GM18867 (cell line): ENCODE measurements around the gene POU3F3.

Experiments used
- ATAC-seq: cut with Tn5 transposase; IDR thresholded peaks from one replicate; pipeline ENCODE4 v1.9.1; 2021; ENCODE audit warnings: mild to moderate bottlenecking, moderate library complexity; ENCODE audit not compliant: unreplicated experiment

The POU3F3 gene

DNA sequence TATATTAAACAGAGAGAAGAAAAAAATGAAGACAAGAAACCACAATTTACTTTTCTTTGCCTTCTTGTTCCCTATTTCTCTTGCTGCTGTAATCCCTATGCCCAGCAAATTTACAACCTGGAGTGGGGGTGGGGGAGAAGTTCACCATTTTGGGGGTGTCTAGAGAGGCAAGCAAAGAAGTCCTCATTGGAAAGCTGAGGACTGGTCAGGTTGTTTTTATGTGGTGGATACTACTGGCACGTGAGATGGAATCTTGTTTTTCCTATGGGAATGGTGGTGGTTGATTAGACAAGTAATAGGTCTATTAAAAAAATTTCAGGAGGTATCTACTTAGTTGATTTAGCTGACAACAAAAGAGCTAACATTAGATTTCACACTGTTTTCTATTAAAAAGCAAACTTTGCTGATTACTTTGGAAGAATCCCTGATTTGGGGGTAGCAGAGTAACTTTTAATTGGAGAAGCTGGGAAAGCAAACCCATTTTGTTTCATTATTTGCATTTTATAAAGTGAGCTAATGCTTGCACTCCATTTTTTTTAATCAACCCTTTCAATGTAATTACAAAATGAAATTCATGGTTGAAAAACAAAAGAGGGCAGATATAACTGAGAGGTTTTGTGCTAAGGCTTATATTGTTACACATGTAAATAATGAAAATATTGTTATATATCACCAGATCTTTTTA, 6.0 kb downstream of the POU3F3 start:
- no peak for ATAC-seq

DNA sequence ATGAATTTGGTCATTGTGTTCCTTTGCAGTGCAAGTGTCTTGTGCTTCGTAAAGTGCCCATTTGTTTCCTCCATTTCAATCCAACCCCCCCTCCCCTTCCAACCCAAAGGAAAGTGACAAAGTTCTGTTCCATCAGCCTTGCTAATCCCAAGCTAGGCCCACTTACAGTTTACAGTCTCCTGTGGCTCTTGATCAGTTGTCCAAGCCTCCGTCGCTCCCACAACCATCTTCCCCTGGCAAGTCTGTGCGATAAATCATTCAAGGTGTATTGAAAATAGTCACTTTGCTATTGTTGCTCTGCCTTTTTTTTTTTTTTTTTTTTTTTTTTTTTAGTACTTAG, 6.5 kb downstream of the POU3F3 start:
- no peak for ATAC-seq

DNA sequence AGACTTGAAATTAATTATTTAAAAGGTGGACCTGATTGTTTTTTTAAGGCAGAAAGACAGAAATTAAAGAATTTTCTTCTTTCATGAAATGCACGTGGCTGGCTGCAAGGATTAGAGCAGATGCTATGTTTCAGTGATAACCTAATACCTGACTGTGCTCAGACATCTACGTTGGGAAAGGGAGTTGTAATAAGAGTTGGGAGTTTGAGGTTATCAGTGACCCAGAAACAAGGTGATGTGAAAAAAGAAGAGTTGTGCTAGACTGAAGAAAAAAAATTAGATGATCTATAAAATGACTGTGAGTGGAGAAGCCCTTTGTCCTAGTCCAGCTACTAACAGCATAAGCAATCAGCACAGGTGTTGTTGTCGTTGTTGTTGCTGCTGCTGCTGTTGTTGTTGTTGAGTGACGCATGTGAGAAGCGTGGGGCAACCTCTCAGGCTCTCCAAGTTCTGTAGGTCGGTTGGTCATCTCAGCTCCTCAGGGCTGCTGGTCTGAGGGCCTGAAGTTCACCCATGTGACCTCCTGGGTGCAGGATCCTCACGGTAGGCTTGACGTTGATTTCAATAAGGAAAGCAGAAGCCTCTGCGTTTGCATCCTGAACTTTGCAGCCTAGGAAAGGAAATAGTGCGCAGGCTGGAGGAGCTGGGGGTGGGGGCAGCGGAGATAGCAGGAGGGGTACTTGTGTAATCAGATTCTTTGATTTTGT, 7.6 kb downstream of the POU3F3 start:
- ATAC-seq = no peak

DNA sequence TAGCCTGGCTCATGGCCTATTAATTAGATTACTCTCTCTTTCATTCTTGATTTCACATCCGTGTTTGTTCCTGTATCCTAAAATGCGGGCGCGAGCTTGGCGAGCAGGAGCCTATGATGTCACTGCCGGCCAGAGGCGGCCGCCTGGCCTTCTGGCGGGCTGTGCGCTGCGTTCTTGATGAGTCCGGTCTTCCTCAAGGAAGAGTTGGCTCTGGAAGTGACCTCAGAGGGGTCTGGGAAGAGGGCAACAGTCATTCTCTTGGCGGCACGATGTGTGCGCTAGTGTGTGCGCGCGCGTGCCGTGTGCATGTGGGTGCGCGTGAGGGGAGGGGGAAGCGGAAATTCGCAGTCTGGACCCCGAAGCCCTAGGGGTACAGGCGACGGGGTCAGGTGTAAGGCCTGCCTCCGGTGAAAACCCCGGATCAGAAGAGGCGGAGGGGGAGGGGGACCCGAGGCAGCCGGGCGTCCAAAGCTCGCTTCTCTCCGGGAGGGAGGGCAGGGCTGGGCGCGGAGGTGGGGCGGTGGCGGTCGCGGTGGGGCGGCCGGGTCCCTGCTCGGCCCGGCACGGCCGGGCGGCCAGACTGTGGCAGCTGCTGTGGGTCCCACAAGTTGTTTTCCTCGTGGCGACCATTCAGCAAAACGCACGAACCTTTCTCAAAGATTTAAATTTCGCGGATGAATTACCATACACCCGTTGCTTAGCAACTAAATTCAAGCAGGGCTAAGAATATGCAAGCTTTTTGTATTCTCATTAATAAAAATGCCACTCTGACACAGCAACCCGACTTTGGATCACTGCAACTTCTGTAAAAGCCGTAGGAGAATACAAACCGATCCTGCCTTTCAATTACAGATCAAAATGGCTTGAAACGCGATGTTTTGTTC, 8.4 kb downstream of the POU3F3 start:
- no peak for ATAC-seq

DNA sequence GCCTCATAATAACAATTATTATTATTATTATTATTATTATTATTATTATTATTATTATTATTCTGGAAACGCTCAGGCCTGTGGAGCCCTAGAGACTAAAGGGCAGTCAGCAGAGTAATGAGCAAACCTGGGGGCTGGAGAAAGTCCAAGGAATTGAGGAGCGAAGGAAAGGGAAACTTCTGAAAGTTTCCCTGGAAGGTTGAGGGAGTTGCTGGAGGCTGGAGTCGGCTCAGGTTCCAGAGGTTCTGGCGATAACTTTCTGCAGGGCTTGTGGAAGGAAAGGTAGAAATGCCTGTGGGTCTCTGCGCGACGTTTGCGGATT, 9.2 kb downstream of the POU3F3 start:
- ATAC-seq = no peak

DNA sequence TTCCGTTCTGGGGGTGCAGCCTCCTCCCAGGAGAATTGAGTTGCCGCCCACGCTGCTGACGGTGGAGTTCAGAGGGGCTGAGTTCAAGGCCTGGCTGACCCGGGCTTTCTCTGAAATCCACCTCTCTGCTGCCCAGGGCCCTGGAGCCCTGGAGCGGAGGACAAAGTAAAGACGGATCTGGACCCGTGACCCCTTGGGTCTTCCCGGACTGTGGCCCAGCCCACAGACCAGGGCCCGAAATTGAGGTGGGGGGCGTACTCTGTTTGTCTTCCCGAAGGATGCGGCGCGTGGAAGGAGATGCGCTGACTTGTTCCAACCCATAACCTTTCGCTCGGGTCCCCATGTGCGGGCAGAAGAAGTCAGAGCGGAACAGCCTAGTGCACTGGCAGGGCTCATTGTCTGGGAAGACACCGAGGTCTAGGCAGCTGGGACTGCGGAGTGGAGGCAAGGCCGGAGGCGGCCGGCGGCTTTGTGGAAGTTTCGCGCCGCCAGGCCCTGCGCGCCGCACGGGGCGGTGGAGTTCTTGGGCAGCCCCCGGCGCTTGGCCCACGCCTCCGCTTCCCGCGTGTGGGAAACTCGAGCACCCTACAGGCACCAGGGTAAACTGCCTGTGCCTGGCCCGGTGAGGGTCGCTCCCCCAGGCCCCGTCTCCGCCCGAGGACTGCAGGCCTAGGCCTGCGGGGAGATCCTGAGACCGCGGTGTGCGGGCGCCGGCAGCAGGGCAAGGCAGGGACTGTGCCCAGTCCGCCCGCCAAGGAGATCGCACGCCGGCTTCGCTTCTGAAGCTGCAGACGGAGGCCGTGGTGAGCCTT, 9.8 kb downstream of the POU3F3 start:
- ATAC-seq = no peak

DNA sequence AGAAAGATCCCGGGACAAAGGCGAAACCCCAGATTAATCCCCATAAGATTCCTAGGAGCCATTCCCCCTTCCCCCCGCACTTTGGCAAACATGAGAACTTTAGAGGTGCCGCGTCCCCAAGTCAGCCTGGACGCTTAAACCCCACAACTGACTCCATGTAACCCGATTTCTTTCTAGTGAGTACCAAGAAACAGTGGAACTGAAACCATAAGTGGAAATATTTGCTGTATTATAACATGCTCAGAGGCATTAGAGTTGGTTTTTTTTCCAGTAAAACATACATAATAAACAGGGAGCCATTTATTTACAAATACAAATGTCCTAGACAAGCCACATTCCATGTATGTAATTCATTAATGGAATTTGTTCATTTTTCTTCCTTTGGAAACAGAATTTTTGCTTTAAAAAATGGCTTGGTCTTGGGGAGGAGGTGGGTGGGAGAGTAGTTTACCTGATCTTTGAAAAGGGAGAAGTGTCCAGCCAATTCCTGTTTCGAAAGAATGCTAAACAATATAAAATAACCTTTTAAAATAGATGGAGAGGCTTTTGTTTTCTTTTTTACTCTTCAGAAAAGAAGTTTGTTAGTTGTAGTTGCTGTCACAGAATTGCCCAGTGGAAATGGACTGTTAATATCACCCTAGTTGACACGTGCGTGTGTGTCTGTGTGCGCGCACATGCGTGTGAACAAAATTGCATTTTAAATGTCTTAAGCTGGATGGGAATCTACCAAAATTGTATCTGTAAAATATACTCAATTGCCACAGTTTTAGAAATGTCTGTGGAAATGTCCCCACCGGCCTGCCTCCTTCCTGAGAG, 10.6 kb downstream of the POU3F3 start:
- ATAC-seq = no peak

DNA sequence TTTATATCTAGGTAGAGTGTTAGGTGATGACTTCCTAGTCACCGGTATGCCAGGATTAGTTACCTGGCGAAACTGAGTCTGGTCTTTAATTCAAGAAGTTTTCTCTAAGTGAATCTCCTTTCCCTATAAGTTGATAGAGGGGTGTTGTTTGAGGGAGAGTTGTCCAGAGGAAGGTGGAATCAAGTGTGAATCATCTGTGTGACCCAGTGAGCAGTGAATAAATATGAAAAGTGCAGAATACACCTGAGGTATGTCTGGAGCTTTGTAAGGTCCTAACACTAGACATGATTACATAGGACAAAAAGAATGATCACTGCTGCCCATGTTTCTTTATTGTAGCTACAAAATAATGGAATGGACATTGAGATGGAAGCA, 11.2 kb downstream of the POU3F3 start:
- ATAC-seq = no peak

DNA sequence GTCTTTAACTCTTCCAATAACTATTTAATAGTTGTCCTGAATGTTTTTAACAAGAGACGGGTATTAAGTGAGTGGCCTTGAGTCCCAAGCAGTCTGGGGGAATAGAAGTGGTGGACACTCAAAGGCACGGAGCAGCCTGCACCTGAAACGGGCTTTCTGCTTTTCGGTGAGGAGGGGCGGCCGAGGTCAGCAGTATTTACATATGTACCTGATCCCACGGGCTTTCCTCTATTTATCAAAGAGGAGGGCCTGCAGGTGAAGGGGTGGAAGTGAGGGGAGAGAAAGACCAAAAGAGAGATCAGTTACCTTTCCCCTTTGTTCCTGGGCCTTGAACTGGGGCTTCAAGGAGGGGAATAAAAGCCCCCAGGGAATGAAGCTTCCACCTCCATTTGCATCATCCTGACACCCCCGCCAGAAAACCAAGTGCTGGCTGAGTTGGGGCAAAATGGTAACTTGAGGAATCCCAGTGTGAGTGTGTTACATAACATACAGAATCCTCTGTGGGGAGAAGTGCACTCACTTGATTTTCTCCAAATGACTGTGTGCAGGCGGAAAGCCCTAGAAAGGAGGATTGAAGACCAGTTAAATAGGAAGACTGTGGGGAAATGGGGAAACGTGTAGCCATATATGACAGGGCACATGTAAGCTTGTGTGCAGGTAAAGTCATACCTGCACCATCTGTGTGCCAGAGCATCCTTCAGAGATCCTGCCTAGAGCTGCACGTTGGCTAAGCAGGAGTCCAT, 12.4 kb downstream of the POU3F3 start:
- no peak for ATAC-seq

DNA sequence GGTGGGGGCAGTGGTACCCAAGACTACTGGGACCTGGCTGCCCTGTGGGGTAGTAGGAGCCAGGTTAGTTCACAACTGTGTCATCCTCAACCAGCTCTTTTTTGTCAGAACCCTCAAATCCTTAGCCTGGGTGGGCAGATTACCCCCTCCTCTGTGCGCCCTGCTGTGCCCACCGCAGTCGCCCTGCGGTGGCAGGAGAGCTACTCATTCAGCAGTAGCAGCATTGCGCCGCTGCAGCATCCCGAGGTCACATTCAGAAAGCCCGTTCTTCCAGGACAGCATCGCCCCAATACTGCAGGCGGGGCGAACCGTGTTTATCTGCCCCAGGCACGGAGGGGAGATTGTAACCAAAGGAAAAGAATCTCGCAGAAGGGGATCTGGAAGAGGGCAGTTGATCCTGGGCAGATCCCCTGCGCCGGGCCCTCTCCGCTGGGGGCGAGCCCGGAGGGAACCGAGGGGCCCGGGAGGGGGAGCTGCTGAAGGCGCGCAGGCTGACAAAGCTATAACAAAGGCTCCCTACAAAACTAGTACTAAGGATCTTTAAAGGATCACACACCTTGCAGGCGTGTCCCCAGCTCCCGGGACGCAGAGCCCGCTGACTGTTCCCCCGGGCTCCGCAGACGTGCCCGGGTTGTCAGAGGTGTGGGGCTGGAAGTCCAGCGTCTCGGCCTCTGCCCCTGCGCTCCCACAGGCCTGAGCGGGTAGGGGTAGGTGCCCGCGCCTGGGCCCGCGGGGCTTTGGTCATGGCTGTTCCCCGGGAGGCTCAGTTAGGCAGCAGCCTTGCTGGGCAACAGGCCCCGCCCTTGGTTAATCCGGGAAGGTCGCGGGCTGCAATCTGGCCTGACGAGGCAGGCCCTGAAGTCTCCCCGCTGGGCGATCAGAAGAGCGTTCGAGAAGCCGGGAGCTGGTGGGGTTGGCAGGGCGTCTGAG, 13.2 kb downstream of the POU3F3 start:
- no peak for ATAC-seq

DNA sequence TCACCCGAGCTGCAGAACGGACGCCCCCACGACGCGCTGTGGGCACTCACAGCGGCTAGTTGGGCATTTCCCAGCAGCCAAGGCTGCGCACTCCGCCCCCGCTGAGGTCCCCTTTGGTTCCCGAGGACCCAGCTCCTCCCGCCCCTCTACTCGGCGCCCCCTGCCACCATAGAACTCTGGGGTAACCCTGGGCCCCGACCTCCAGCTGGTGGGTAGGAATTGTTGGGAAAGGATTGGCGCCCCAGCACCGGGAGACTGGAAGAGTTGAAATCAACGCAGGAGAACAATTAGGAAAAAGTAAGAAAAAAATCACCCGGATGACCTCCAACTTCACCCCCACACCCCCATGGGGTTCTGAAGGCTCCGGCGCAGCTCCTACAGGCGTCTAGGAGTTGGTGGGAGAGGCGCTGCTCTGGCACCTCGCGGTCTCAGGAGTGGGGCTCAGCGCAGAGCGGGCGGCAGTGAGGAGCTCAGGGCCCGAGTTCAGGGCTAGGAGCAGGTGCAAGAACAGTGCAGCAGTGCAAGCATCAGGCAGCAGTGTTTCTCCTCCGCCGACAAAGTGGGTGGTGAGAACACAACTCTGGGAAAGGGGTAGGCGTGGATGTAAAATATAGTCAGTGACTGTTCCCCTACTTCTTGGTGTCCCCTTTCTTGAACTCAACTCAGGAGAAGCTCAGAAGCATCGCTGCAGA, 14.0 kb downstream of the POU3F3 start:
- ATAC-seq = no peak

DNA sequence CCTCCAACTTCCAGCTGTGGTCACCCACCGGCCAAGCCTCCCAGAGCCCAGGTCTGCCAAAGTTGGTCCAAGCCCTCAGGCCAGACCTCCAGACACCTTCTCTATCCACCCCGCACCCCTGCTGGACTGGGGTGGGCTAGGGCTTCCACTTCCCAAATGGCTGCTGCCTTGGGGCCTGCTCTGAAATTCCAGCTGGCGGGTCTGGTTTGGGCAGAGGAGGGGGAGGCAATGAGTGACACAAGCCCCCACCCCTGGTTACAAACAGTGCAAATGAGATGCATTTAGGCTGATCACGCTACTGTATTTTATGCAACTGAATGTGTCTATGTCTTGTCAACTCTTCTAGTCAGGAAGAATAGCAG, 14.6 kb downstream of the POU3F3 start:
- ATAC-seq = no peak

DNA sequence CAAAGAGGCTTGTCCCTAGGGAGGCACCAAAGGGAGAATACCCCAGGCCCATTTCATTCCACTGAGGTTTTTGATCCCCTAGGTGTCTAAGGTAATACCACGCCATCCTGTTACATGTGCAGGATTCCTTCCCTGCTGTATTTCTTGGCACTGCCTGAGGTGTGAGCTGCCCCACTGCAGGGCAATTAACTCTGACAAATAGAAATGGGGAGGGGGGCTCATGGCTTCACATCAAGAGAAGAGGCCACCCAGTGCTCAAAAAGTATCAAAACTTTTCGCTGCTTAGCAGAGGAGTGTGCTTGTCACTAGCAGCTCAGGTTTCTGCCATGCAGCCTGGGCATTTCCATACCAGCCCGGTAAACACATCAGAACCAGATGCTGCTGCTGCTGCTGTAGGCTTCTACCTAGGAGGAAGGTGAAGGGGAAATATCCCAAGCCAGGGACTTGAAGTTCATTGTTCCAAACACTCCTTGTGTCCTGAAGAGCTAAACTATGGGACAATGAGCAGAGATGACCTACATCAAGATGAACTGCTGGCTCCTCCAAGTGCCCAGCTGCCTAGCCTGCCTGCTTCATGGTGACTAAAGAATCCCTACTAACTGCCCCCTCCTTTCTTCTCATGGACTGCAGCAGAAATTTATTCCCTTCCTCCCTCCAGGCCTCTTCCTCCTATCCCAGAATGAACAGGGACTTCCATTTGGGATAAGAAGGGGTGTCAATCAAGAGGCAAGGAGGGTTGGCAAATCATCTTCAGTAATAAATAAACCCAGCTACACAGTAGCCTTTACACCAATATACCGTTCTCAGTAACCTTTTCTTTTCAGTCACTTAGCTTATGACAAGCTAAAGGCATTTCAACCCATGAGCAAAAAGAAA, 16.4 kb downstream of the POU3F3 start:
- ATAC-seq = no peak

DNA sequence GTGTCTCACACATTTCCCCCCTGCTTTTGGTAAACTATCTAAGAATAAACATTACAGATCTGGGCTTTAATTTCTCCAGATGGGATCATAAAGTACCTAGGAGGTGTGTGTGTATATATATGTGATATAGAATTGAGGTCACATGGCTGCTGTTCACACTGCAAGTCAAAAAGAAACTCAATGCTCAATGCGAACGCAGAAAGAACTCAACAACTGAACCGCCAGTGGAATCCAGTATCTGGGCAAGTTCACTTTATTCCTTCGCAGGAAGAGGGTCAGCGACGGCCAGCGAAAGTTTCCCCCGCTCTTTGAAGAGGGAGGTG, 17.7 kb downstream of the POU3F3 start:
- no peak for ATAC-seq

DNA sequence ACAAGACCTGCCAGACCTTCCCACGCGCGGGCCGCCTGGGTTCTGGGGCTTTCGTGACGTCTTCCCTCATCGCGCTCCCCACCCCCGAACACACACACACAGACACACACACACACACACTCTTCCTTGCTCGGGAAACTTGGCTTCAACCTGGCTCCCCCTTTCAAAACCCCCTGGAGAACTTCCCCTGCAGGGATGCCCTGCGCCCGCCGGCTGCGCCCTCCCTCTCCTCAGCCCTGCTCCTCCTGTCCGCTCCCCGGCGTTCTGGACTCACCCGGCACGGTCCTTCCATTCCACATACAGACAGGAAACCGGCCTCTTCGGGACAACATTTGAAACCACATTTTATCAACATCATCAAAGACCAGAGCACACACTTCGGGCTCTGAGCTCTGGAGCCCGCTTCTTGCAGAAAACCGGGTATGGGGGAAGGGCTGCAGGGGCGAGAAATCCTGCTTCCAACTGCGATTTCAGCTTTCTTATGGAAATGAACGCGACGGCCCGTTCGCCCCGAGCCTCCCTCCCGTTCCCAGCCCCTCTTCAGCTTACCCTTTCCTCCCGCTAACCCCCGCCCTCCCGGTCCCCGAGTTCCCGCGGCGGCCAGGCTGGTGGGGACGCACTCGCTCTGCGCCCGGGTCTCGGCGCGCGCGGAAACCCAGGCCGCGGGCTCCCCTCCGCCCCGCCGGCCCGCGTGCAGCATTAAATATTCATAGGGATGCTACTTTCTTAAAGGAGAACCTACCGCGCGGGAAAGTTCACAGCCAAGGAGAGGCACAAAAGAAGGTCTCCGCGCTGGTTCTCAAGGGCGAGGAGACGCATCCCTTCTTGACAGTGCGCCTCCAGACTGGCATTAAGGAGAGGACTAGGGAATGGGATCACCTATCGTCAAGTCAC, 18.3 kb downstream of the POU3F3 start:
- no peak for ATAC-seq
